Left ventricle myocardium inferior (tissue), 1 donor: Measurements from ENCODE around the gene ATP1A1. TPM values are rescaled to one million over a fixed set of nuclear protein-coding genes. Genes with fewer than 3 reads are reported as not detected.

Experiments used
- DNase-seq: peaks from one replicate; pipeline ENCODE4 v3.0.0-alpha.2; 2020
- H3K27ac ChIP-seq: fragments of 200-600 bp; replicated peaks from 2 replicates; pipeline ENCODE4 v1.8.0; 2021
- H3K27me3 ChIP-seq: fragments of 200-600 bp; 2 replicates; pipeline ENCODE4 v1.8.0; 2021; ENCODE audit warnings: low read depth
- H3K36me3 ChIP-seq: fragments of 200-600 bp; 2 replicates; pipeline ENCODE4 v1.8.0; 2021
- H3K4me1 ChIP-seq: fragments of 200-600 bp; 2 replicates; pipeline ENCODE4 v1.8.0; 2021
- H3K4me3 ChIP-seq: fragments of 200-600 bp; 2 replicates; pipeline ENCODE4 v1.8.0; 2021; ENCODE audit warnings: mild to moderate bottlenecking, moderate library complexity
- H3K9me3 ChIP-seq: fragments of 200-600 bp; replicated peaks from 2 replicates; pipeline ENCODE4 v1.8.0; 2021
- intact Hi-C: fragments of 100-400 bp; cut with micrococcal nuclease; formaldehyde crosslinking; loops from one replicate; pipeline ENCODE4 v1.11.0; 2022
- total RNA-seq: library from RNA; stranded (reverse); fragmentation: NEBNext Ultra II Directional; extraction: Animal tissue kit (Norgen Biotek cat#: 25700); gene quantifications from one replicate; pipeline ENCODE4 v1.2.1, GENCODE V29; 2021
- TF ChIP-seq, protein P1 (sequence below): fragments of 200-600 bp; IDR thresholded peaks from 2 replicates; pipeline ENCODE4 v1.8.0; 2021; ENCODE audit warnings: antibody characterized with exemption, mild to moderate bottlenecking, borderline replicate concordance
- donor health status: DM: no; HTN: yes; CAD: no; lungs with severe emphysema.

The ATP1A1 gene
- total RNA-seq, 1 donor from 2014 or later: 230 TPM

- peaks cover 24% of the 10 kb centered on the region for H3K4me1 ChIP-seq
- H3K4me3 ChIP-seq: no peak overlapping the region
- intact Hi-C loops: no loop called here
- TF ChIP-seq, protein P1, sequence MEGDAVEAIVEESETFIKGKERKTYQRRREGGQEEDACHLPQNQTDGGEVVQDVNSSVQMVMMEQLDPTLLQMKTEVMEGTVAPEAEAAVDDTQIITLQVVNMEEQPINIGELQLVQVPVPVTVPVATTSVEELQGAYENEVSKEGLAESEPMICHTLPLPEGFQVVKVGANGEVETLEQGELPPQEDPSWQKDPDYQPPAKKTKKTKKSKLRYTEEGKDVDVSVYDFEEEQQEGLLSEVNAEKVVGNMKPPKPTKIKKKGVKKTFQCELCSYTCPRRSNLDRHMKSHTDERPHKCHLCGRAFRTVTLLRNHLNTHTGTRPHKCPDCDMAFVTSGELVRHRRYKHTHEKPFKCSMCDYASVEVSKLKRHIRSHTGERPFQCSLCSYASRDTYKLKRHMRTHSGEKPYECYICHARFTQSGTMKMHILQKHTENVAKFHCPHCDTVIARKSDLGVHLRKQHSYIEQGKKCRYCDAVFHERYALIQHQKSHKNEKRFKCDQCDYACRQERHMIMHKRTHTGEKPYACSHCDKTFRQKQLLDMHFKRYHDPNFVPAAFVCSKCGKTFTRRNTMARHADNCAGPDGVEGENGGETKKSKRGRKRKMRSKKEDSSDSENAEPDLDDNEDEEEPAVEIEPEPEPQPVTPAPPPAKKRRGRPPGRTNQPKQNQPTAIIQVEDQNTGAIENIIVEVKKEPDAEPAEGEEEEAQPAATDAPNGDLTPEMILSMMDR: no peak
- H3K27me3 ChIP-seq: no peaks in the 10 kb centered on the region
- H3K27ac ChIP-seq: no peak overlapping the region
- peaks cover 11% of the 10 kb centered on the region for H3K9me3 ChIP-seq
- DNase-seq: no peak
- H3K36me3 ChIP-seq: no peaks in the 10 kb centered on the region
Measured at GRCh38 chr1:116434849-116435248, 61.8 kb downstream of the ATP1A1 start.

GRCh38 chr1:116435806-116436610 lies 63.0 kb downstream of the ATP1A1 start:
- intact Hi-C loops: no loop called here

DNA sequence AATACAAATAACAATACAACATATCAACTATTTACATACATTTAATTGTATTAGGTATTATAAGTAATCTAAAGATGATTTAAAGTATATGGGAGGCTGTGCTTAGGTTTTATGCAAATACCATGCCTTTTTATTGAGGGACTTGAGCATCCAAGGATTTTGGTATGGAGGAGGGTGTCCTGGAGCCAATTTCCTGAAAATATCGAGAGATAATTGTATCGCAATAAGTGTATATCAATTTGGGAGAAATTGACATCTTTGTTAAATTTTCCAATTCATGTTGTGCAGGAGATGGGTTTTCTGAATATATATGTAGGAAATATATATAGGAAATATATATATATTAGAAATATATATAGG lies 63.5 kb downstream of the ATP1A1 start:
- TF ChIP-seq, protein P1: no peak
- no peak for DNase-seq
- H3K4me3 ChIP-seq: no peak overlapping the region
- H3K9me3 ChIP-seq: peaks cover 11% of the 10 kb centered on the region
- H3K4me1 ChIP-seq: peaks cover 16% of the 10 kb centered on the region
- H3K27ac ChIP-seq: no peak overlapping the region
- intact Hi-C loops: no loop called here
- no peaks in the 10 kb centered on the region for H3K27me3 ChIP-seq
- no peaks in the 10 kb centered on the region for H3K36me3 ChIP-seq

More at GRCh38 chr1:116435806-116436610, 63.0 kb downstream of the ATP1A1 start:
- H3K27ac ChIP-seq: no peak overlapping the region
- no peak overlapping the region for H3K4me3 ChIP-seq
- peaks cover 11% of the 10 kb centered on the region for H3K9me3 ChIP-seq
- no peaks in the 10 kb centered on the region for H3K36me3 ChIP-seq
- no peak for DNase-seq
- peaks cover 16% of the 10 kb centered on the region for H3K4me1 ChIP-seq
- TF ChIP-seq, protein P1: no peak
- H3K27me3 ChIP-seq: no peaks in the 10 kb centered on the region

- no peak overlapping the region for H3K27ac ChIP-seq
- H3K27me3 ChIP-seq: no peaks in the 10 kb centered on the region
- no peaks in the 10 kb centered on the region for H3K36me3 ChIP-seq
- H3K9me3 ChIP-seq: peaks cover 10% of the 10 kb centered on the region
- DNase-seq: no peak
- no peaks in the 10 kb centered on the region for H3K4me1 ChIP-seq
- no peak overlapping the region for H3K4me3 ChIP-seq
- intact Hi-C loops: no loop called here
- TF ChIP-seq, protein P1: no peak
Measured at GRCh38 chr1:116439701-116440100, 66.7 kb downstream of the ATP1A1 start.

GRCh38 chr1:116440731-116441130 lies 67.7 kb downstream of the ATP1A1 start:
- H3K9me3 ChIP-seq: no peaks in the 10 kb centered on the region
- no peaks in the 10 kb centered on the region for H3K27me3 ChIP-seq
- no peak overlapping the region for H3K27ac ChIP-seq
- no peaks in the 10 kb centered on the region for H3K4me1 ChIP-seq
- H3K4me3 ChIP-seq: no peak overlapping the region
- intact Hi-C loops: no loop called here
- no peaks in the 10 kb centered on the region for H3K36me3 ChIP-seq
- TF ChIP-seq, protein P1: no peak
- DNase-seq: no peak
